ENCODE measurements around the gene ZNF487. TPM values are rescaled to one million over a fixed set of nuclear protein-coding genes. Genes with fewer than 3 reads are reported as not detected.
A peak's percentile ranks its signal among the peaks of the same experiment; 100 is the strongest.

The ZNF487 gene
- total RNA-seq, 1 donor from 2014 or later, result 1.9 TPM

DNA sequence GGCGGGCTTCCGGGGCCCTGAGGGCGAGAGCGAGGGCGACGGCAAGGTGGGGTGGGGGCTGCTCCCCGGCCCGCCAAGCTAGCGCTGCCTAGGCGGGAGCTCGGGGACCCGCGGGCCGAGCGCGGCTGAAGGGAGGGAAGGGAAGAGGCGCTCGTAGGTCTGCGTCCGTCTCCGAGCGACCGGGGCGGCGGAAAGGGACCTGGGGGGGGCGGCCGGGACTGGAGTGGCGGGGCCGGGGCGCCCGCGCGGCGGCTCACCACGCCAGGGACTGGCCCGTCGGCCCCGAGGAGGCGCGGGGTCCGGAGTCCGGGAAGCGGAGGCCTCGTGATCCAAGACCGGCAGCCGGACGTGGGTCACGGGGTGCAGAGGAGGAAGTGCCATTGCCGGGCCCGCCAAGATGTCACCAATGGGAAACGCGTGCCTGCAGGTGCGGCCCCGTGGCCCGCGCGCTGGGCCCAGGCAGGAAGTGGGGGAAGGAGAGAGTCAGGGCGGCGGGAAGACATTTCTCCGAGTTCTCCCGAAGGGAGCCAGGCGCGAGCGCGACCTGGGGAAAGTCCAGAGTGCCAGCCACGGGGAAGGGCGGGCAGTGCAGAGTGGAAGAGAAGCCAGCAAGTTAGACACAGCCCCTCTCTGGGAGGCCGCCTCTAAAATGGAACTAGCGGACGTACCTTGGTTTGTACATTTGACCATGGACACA is 39.8 kb upstream of the ZNF487 start:
- no peak for DNase-seq (ENCODE audit: low read depth)
- TF ChIP-seq, protein P1, sequence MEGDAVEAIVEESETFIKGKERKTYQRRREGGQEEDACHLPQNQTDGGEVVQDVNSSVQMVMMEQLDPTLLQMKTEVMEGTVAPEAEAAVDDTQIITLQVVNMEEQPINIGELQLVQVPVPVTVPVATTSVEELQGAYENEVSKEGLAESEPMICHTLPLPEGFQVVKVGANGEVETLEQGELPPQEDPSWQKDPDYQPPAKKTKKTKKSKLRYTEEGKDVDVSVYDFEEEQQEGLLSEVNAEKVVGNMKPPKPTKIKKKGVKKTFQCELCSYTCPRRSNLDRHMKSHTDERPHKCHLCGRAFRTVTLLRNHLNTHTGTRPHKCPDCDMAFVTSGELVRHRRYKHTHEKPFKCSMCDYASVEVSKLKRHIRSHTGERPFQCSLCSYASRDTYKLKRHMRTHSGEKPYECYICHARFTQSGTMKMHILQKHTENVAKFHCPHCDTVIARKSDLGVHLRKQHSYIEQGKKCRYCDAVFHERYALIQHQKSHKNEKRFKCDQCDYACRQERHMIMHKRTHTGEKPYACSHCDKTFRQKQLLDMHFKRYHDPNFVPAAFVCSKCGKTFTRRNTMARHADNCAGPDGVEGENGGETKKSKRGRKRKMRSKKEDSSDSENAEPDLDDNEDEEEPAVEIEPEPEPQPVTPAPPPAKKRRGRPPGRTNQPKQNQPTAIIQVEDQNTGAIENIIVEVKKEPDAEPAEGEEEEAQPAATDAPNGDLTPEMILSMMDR (IDR thresholded peaks at IDR 0.05; ENCODE audit: insufficient read depth, low read length, poor library complexity, severe bottlenecking), result no peak
- peaks cover 2% of the 10 kb centered on the region for H3K36me3 ChIP-seq (ENCODE audit: control insufficient read depth, insufficient read depth, low read length)
- H3K4me3 ChIP-seq (ENCODE audit: low read depth, low read length), result peak overlapping the region; percentile 70
- H3K27me3 ChIP-seq (ENCODE audit: control insufficient read depth, insufficient read depth, low read length), result no peaks in the 10 kb centered on the region

DNA sequence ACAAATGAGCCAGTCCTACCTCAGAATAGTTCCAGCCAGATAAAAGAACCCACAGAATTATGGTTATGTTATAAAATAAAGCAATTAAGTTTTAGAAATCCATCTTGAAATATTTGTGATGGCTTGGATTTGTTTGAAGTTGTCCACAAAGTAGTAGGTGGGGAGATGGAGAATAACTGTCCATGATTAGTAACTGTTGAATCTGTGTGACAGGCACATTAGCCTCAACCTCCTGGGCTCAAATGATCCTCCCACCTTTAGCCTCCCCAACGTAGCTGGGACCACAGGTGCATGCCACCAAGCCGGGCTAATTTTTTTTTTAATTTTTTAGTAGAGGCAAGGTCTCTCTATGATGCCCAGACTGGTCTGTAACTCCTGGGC is 38.0 kb upstream of the ZNF487 start:
- H3K4me3 ChIP-seq (ENCODE audit: low read depth, low read length), result no peak overlapping the region
- peaks cover 1% of the 10 kb centered on the region for H3K36me3 ChIP-seq (ENCODE audit: control insufficient read depth, insufficient read depth, low read length)
- no peaks in the 10 kb centered on the region for H3K27me3 ChIP-seq (ENCODE audit: control insufficient read depth, insufficient read depth, low read length)
- TF ChIP-seq, protein P1 (IDR thresholded peaks at IDR 0.05; ENCODE audit: insufficient read depth, low read length, poor library complexity, severe bottlenecking), result no peak
- no peak for DNase-seq (ENCODE audit: low read depth)

DNA sequence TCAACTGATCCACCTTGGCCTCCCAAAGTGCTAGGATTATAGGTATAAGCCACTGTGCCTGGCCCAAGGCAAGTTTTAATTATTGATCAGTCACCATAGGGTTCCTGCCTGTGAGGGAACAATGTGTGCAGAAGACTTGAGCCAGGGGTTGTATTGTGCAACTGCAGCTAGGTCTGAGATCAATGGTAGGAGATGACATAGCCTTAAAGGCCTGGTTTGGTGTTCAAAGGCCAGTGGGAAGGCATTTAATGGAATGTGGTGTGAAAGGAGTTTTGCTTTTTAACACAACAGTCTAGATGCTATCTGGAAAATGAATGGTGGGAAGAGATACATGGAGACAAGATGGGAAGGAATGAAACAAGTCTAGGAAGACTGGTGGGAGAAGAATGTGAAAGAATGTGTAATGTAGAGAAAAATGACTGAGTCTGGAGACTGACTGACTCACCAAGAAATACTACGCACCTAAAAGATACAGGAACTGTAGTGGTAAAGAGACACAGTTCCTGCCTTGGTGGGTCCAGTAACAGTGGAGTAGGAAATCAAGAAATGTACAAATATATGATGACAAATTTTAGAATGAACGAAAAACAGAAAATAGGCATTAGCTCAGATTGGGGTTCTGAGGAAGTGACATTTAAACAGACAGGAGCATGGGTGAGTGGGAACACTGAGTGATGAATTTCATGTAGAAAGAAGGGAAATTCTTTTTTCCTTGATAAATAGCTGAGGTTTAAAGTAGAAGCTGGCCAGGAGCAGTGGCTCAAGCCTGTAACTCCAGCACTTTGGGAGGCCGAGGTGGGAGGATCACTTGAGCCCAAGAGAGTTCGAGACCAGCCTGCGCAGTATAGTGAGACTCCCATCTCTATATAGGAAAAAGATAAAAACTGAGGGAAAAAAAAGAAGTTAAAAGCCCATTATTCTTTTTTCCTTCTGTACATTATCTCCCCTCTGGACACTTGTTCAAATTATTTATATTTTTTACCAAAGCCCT is 37.3 kb upstream of the ZNF487 start:
- TF ChIP-seq, protein P1 (IDR thresholded peaks at IDR 0.05; ENCODE audit: insufficient read depth, low read length, poor library complexity, severe bottlenecking), result no peak

DNA sequence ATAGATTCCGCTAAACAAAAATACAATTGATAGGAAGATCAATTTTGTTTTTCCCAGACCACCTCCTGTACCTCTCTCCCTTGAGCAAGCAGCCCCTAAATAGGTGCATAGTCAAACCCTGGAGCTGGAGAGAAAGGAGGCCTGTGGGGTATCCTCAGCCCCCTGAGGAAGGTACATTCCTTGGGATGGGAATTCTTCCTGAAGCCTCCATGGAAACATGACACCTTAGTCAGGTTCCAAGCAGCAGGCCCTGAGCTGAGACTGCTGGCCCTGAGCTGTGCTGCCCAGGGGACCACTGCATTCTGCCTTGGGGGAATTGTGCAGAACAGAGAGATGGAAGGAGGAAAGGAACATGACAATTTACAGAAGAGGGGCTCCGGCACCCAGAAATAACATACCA is 35.3 kb upstream of the ZNF487 start:
- no peak for DNase-seq (ENCODE audit: low read depth)
- Histone ChIP-seq H3K4me3 (ENCODE audit: low read depth, low read length) (no peak overlapping the region), H3K36me3 (ENCODE audit: control insufficient read depth, insufficient read depth, low read length) (peaks cover 1% of the 10 kb centered on the region), H3K27me3 (ENCODE audit: control insufficient read depth, insufficient read depth, low read length) (no peaks in the 10 kb centered on the region)
- TF ChIP-seq, protein P1 (IDR thresholded peaks at IDR 0.05; ENCODE audit: insufficient read depth, low read length, poor library complexity, severe bottlenecking), result no peak

More for the DNA sequence above, 37.3 kb upstream of the ZNF487 start:
- H3K27me3 ChIP-seq (ENCODE audit: control insufficient read depth, insufficient read depth, low read length), result no peaks in the 10 kb centered on the region
- H3K36me3 ChIP-seq (ENCODE audit: control insufficient read depth, insufficient read depth, low read length), result peaks cover 1% of the 10 kb centered on the region
- no peak overlapping the region for H3K4me3 ChIP-seq (ENCODE audit: low read depth, low read length)
- DNase-seq (ENCODE audit: low read depth), result no peak

DNA sequence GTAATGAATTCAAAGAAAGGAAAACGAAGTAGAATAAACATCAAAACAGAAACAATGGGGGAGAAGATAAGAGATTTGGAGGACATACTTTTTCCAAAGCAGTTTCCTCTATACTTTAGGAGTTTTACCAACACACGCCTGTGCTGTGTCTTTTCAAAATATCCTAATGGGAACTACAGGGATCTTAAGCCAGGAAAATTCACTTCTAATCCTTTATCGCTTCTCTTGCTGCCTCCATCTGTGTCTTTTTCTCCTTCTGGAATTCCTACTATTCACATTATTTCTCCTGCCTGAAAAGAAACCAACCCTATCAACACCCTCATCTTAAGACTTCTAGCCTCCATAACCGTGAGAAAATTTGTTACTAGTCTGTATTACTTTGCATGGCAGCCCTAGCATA is 34.7 kb upstream of the ZNF487 start:
- no peaks in the 10 kb centered on the region for H3K27me3 ChIP-seq (ENCODE audit: control insufficient read depth, insufficient read depth, low read length)
- no peak for DNase-seq (ENCODE audit: low read depth)
- no peak overlapping the region for H3K4me3 ChIP-seq (ENCODE audit: low read depth, low read length)
- TF ChIP-seq, protein P1 (IDR thresholded peaks at IDR 0.05; ENCODE audit: insufficient read depth, low read length, poor library complexity, severe bottlenecking), result no peak
- peaks cover 1% of the 10 kb centered on the region for H3K36me3 ChIP-seq (ENCODE audit: control insufficient read depth, insufficient read depth, low read length)

All from kidney epithelial cell (primary cell).